Dedifferentiated amniotic fluid mesenchymal stem cell (primary cell): ENCODE data around the gene HERPUD1.
"Not testable (repeated sequence)": the region's sequence is repeated elsewhere in the genome, so short reads cannot be mapped to it uniquely, and the experiment has no call there.

Experiments
- DNase-seq: peaks from one replicate; pipeline ENCODE4 v3.0.0-alpha.2; 2016; ENCODE audit errors: extremely low spot score

HERPUD1 gene, protein sequence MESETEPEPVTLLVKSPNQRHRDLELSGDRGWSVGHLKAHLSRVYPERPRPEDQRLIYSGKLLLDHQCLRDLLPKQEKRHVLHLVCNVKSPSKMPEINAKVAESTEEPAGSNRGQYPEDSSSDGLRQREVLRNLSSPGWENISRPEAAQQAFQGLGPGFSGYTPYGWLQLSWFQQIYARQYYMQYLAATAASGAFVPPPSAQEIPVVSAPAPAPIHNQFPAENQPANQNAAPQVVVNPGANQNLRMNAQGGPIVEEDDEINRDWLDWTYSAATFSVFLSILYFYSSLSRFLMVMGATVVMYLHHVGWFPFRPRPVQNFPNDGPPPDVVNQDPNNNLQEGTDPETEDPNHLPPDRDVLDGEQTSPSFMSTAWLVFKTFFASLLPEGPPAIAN

DNA sequence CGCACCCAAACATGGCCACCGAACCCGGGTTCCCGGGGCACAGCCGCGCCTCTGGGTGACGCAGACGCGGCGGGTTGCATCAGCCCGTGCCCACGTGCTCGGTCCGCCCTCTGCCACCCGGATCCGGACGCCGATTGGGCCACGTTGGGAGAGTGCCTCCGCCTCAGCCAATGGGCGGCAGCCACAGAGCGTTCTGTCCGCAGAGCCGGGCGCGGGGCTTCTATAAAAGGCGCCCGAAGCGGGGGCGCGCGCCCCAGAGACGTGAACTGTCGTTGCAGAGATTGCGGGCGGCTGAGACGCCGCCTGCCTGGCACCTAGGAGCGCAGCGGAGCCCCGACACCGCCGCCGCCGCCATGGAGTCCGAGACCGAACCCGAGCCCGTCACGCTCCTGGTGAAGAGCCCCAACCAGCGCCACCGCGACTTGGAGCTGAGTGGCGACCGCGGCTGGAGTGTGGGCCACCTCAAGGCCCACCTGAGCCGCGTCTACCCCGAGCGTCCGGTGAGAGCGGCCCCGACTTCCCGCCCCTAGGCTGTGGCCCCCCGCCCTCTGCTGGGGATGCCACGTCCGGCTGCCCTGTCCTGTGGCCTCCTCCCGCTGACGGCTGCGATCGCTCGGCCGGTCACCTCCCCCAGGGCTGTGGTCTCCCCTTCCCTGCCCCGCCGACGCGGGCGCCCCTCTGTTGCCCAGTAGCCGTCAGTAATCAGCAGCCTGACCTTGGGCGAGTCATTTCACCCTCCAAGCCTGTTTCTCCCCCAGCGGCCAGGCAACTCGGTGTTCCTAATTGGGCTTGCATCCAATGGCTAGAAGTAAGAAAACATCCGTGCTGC is at the start of gene HERPUD1:
TSS of gene HERPUD1 (plus strand) at position 251 of the 829 bp plus-strand sequence. CDS start at position 354, 103 bp downstream.
- peak; percentile 97 for DNase-seq

DNA sequence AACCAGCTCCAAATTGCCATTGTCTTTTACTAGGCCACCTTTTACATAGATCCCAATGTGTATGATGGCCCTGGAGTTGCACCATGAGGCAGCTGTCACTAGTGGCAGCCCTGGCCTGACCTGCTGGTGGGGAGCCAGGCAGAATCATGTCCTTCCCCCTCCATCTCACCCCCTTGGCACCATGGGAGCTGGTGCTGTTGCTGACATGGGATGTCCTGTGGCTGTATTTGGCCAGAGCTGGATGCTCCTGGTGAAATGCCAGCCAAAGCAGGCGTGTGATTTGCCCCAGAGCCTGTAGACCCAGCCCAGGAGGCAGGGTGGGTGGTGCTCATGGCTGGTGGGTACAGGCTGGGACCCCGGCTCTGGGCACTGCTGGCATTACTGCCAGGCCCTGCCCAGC is 48.4 kb upstream of the HERPUD1 start:
- DNase-seq, result no peak

DNA sequence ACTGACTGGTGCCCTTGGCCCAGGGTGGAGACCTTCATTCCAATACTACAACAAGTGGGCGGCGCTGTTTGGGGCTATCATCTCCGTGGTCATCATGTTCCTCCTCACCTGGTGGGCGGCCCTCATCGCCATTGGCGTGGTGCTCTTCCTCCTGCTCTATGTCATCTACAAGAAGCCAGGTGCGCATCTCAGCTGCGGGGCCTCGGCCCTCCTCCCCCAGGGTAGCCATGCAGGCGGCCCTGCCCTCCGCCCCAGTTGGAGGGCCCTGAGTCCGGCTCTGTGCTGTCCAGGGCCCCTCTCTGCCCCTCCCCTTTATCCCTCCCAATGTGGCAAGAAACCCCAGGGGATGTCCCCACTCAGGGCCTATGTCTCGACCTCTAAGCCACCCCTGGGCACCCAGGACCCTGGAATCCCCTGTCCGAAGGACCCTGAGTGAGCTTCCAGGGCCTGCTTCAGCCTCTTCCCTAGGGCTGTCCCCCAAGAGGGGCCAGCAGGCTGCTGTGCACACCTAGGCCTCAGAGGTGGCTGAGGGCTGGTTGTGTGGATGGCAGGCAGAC is 47.8 kb upstream of the HERPUD1 start:
- DNase-seq, result no peak

DNA sequence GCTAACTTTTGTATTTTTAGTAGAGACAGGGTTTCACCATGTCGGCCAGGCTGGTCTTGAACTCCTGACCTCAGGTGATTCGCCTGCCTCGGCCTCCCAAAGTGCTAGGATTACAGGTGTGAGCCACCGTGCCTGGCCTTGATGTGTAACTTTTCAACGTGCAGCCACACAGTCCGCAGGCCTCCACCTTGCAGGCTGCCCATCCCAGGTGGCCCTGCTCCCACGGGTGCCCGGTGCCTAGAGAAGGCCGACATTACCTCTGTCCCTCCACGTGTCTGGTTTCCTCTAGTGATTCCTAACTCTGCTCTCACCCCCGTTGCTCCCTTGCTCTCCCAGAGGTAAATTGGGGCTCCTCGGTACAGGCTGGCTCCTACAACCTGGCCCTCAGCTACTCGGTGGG is 47.0 kb upstream of the HERPUD1 start:
- not testable (repeated sequence) for DNase-seq

DNA sequence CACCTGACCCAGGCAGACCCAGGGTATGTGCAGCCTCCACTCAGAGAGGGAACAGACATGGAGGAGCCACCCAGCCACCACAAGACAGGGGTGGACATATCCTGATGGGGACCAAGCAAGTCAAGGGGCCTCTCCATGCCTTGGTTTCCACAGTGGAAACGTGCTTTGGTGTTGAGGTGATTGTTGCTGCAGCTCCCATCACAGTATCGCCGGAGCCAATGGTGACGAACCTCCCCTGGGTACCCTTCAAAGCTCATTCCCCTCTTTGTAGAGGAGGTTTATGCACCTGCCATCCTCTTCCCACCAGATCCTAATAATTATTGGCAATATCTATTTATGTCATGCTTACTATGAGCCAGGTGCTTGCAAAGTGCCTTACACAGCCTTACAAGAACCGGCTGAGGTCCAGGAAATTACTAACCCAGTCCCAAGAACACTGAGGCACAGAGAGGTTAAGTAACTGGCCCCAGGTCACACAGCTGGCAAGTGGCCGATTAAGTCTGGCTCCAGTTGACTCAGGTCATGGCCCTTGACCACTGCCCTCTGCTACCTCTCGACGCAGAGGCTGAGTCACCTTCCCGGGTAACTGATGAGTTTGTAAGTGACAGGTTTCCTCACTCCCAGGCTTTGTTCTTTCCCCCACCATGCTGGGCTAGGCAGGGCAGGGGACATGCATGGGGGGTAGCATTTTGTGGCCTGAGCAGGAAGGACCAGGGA is 46.3 kb upstream of the HERPUD1 start:
- DNase-seq, result no peak

DNA sequence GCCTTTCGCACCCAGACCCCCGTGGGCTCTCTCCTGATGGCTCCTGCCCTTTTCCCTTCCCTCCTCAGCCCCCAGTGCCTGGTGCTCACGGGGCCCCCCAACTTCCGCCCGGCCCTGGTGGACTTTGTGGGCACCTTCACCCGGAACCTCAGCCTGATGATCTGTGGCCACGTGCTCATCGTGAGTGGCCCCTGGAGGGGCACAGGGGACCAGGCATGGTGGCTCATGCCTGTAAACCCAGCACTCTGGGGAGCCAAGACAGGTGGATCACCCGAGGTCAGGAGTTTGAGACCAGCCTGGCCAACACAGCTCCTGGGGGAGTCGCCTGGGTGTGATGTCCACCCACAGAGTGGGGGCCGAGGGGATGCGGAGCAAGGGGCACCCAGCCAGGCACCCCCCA is 45.6 kb upstream of the HERPUD1 start:
- no peak for DNase-seq

DNA sequence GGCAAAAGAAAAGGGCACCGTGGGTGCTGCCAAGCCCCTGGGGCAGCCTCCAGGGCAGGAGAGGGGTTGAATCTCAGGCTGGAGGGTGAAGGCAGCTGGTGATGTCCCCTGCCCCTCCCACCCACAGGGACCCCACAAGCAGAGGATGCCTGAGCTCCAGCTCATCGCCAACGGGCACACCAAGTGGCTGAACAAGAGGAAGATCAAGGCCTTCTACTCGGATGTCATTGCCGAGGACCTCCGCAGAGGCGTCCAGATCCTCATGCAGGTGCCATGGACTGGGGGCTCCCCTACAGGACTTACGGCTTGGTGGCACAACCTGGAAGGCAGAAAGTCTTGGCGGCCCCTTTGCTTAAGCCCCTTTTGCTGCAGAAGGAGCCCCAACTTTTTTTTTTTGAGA is 45.1 kb upstream of the HERPUD1 start:
- DNase-seq, result no peak

DNA sequence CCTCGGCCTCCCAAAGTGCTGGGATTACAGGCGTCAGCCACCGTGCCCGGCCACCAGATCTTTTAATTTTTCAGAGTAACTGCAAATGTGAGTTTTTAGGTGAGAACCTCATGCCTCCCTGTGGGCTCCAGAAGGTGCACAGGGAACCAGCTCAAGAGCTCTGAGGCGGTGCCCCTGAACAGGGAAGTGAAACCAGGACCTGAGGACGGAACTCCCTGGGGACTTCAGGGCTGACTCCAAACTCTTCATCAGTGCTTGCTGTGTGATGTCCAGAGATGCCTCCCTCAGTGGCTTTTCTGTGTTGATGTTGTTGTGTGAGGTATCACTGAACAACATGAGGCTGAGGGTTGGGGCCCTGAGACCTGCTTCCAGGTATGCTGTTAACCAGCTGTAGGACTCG is 43.1 kb upstream of the HERPUD1 start:
- no peak for DNase-seq

DNA sequence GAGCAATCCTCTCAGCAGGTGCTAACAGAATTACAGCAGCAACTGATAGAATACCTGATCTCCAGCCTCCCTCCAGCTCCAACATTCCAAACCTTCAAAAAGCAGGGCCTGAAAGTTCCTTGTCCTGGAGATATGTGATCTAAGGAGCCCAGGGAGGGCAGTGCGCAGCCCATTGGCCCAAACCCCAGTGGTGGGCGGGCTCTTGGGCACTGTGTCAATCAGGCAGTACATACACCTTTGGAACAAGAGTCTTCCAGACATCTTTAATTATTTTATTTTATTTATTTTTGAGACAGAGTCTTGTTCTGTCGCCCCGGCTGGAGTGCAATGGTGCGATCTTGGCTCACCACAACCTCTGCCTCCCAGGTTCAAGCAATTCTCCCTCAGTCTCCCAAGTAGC is 42.7 kb upstream of the HERPUD1 start:
- DNase-seq, result no peak

DNA sequence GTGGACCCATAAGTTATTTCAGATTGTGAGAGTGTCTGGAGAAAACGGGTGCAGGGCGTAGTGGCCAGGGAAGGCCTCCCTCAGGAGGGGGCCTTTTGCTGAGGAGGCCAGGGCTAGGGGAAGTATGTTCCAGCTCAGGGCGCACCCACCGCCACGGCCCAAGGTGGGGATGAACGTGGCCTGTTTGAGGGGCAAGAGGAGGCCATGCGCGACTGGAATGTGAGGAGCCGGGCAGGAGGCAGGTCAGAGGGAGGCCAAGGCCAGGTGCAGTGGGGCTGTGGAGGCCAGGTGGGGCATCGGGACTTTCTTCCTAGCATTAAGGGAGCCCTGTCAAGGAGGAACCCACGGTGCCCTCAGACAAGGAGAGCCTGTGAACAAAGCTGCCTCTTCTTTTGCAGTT is 40.3 kb upstream of the HERPUD1 start:
- DNase-seq, result no peak

DNA sequence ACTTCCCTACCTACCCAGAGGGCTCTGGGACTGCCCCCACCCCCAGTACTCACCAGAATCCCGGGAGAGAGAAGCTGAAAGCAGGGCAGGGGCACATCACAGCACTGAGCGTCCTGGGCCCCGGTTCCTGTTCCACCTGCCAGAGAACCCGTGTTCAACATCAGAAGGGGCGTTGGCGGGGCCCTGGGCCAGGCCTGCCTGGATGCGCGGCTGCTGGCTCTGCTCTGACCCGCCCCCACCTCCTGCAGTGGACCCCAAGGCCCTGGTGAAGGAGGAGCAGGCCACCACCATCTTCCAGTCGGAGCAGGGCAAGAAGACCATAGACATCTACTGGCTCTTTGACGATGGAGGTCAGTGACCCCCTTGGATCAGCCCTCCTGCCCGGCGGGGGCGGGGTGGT is 39.2 kb upstream of the HERPUD1 start:
- no peak for DNase-seq

DNA sequence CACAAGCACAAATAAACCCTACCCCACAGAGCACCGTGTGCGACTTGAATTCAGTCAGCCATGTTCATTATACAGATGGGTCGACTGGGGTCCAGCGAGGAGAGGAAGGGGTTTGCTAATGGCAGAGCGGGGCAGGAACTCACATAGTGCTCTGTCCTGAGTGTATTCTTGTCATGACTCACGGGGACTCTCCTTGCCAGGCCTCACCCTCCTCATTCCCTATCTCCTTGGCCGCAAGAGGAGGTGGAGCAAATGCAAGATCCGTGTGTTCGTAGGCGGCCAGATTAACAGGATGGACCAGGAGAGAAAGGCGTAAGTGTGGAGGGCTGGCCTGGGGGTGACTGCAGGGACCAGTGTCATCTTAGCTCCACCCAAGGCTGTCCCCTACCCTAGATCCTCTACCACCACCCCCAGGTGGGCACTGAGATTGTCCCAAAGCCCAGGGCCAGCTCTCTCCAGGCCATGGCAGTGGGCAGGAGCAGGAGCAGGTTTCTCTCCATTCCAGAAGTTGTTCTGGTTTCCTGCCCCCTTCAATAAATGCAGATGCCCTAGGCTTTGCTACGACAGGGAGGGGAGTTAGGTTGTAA is 37.5 kb upstream of the HERPUD1 start:
- DNase-seq, result no peak

DNA sequence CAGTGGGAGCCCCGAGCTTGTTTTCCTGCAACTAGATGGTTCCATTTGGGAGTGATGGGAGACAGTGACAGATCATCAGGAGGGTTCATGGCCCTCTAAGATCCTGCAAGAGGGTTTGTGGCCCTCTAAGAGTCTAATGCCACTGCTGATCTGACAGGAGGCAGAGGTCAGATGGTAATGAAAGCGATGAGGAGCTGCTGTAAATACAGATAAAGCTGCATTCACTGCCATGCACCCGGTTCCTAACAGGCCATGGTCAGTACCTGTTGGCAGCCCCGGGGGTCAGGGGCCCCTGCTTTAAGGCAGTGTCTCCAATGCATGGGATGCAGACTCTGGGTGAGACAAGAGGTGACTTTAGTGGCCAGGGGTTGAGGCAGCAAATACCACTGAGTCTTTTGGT is 36.1 kb upstream of the HERPUD1 start:
- no peak for DNase-seq

DNA sequence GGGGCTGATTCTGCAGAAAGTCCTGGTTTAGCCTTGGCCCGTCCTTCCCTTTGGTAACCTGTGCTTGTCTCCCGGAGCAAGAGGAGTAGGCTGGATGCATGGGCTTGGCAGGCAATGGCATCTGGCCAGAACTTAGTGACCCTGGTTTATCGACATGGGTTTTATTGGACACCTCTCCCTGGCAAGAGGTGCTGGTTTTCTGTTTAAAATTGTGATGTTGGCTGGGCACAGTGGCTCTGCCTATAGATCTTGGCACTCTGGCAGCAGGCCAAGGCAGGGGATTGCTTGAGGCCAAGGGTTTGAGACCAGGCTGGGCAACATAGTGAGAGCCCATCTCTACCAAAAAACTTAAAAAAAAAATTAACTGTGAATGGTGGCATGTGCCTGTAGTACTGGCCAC is 35.7 kb upstream of the HERPUD1 start:
- DNase-seq, result no peak

DNA sequence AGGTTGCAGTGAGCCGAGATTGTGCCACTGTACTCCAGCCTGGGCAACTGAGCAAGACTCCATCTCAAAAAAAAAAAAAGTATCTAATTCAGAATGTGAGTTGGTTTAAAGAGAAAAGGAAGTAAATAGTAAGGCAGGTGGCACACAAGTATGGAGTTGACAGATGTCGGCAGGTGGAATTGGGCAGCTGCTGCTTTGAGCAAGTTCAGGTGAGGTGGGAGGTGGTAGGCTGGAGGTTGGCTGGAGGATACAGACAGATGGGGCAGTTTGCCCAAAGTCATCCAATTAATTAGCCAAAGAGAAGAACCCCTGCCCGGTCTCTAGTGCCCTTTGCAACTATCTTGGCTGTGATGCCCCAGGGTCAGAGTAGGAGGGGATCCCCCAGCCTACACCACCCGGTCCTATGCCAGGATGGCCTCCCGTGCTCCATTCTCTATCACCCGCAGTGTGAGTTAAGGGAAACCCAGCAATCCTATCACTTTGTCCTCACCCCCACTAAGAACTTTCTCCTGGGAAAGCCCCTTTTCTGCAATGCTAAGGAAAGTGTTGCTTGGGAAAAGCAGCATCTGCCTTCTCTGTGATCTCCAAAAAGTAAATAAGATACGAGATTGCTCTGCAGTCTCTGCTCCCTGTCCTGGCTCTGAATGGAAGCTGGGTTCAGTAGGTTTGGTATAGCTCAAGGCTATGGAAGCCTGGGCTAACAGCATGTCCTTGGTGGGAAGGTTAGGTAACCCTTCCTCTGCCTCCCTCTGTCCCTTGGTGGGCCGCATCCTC is 34.7 kb upstream of the HERPUD1 start:
- no peak for DNase-seq

DNA sequence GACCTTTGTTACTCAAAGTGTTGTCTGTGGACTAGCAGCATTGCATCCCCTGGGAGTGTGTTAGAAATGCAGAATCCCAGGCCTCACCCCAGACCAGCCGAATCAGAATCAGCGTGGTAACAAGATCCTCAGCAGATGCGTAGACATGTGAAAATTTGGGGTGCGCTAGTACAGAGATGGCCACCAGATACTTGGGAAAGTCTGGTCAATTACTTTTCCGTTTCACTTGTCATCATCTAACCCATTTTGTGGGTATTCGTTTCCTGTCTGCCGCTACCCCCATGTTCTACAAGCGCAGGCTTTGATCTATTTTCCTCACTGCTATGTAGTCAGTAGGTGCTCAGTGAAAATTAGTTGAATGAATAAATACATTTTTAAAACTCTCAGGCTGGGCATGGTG is 33.1 kb upstream of the HERPUD1 start:
- no peak for DNase-seq

DNA sequence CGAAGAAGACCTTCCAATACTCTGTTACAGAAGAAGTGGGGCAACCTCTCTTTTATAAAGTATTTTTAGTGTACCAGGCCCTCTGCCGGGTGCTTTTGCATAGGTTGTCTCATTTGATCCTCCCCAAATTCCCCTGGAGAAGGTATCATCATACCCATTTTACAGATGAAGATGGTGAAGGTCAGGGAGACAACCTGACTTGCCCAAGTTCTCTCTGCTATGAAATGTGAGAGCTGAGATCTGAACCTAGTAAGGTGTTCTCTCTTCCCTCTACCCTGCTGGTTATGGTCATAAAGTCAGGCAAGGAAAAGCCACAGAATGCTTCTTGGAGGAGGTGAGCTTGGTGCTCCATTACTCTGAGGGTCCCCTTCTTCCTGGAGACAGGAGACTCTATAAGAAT is 28.1 kb upstream of the HERPUD1 start:
- DNase-seq, result no peak

DNA sequence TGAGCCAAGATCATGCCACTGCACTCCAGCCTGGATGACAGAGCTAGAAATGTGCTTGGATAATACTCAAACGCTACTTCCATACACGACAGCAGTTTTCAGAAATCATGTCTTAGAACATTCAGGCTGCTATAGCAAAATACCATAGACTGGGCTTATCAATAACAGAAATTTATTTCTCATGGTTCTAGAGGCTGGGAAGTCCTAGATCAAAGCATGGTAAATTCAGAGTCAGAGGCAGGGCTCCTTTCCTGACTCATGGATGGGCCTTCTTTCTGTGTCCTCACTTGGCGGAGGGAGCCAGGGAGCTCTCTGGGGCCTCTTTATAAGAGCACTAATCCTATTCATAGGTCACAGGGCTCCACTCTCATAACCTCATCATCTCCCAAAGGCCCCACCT is 24.5 kb upstream of the HERPUD1 start:
- DNase-seq, result no peak

DNA sequence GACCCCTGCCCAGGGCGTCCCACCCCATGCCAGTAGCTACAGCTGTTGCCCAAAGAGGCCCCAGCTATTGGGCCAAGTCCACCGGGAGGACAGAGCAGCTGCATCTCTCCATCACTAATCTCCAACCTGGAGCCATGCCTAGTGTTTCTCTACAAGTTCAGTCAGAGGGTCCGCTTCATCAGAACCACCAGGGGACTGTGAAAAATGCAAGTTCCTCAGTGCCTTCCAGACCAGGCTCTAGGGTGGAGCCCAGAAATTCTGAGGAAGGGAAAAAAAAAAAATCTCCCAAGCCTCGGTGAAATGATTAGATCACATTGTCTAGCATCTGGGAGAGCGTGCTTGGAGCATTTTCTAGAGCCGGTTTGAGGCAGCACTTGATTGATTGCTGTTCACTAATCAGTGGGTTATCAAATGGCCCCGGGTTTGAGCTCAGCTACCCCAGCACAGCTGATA is 22.4 kb upstream of the HERPUD1 start:
- no peak for DNase-seq

DNA sequence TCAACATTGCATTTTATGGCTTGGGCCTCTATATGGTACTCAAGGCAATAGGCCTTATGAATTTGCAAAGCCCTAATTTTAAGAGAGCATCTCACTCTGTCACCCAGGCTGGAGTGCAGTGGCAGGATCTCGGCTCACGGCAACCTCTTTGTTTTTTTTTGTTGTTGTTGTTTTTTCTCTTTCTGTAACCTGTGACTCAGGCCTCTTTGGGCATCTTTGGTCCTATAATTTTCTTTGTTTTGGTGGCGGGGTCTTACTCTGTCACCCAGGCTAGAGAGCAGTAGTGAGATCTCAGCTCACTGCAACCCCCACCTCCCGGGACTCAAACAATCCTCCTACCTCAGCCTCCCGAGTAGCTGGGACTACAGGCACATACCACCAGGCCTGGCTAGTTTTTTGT is 21.8 kb upstream of the HERPUD1 start:
- DNase-seq, result no peak
